Glutamatergic neuron (in vitro differentiated cells): ENCODE measurements around the gene GRIK3. TPM values are rescaled to one million over a fixed set of nuclear protein-coding genes. Genes with fewer than 3 reads are reported as not detected.

ENCODE experiments used
- DNase-seq: peaks from one replicate; pipeline ENCODE4 v3.0.0; 2022
- H3K27ac Mint-ChIP-seq: one replicate; pipeline ENCODE4 v1.8.0; 2020; ENCODE audit warnings: mild to moderate bottlenecking, mixed read lengths, inconsistent platforms; ENCODE audit not compliant: unreplicated experiment
- H3K27me3 Mint-ChIP-seq: one replicate; pipeline ENCODE4 v1.8.0; 2020; ENCODE audit warnings: mild to moderate bottlenecking, moderate library complexity, mixed read lengths, inconsistent platforms; ENCODE audit not compliant: unreplicated experiment
- H3K36me3 Mint-ChIP-seq: one replicate; pipeline ENCODE4 v1.8.0; 2020; ENCODE audit warnings: mild to moderate bottlenecking, mixed read lengths, inconsistent platforms; ENCODE audit not compliant: unreplicated experiment
- H3K4me1 Mint-ChIP-seq: one replicate; pipeline ENCODE4 v1.8.0; 2020; ENCODE audit warnings: mild to moderate bottlenecking, low read depth, mixed read lengths, inconsistent platforms; ENCODE audit not compliant: unreplicated experiment
- H3K4me3 Mint-ChIP-seq: one replicate; pipeline ENCODE4 v1.8.0; 2020; ENCODE audit warnings: mild to moderate bottlenecking, mixed read lengths, inconsistent platforms; ENCODE audit not compliant: unreplicated experiment
- H3K9me3 Mint-ChIP-seq: one replicate; pipeline ENCODE4 v1.8.0; 2020; ENCODE audit warnings: mild to moderate bottlenecking, moderate library complexity, mixed read lengths, inconsistent platforms; ENCODE audit not compliant: unreplicated experiment
- total RNA-seq: library from RNA; stranded (reverse); fragmentation: NEBNext Ultra II Directional; extraction: Animal tissue kit (Norgen Biotek cat#: 25700); gene quantifications from one replicate; pipeline ENCODE4 v1.2.1, GENCODE V29; 2021; ENCODE audit not compliant: unreplicated experiment
- TF ChIP-seq, protein P1 (sequence below): fragments of 200-600 bp; sonication (generic); IDR thresholded peaks from one replicate; pipeline ENCODE4 v1.5.0; 2021; ENCODE audit not compliant: partially characterized antibody, unreplicated experiment

GRIK3 gene
- total RNA-seq, 1 donor from 2014 or later: 60.1 TPM

DNA sequence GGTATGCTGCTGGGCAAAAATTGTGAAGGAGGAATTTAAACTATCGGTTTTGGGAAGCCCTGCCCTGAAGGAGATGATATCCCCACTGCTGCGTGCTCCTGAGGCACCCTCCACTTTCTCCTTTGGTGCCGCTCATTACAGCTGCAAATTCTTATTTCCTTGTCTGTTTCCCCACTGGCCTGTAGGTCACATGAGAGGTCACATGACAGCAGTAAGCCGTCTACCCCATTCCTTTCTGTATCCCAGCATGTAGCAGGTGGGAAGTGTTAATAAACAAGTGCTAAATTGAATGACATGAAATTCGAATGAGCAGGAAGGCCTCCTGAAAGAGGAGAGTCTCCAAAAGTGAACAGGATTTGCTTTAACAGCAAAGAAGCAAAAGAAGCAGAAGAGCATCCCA lies 58.7 kb downstream of the GRIK3 start:
- TF ChIP-seq, protein P1, sequence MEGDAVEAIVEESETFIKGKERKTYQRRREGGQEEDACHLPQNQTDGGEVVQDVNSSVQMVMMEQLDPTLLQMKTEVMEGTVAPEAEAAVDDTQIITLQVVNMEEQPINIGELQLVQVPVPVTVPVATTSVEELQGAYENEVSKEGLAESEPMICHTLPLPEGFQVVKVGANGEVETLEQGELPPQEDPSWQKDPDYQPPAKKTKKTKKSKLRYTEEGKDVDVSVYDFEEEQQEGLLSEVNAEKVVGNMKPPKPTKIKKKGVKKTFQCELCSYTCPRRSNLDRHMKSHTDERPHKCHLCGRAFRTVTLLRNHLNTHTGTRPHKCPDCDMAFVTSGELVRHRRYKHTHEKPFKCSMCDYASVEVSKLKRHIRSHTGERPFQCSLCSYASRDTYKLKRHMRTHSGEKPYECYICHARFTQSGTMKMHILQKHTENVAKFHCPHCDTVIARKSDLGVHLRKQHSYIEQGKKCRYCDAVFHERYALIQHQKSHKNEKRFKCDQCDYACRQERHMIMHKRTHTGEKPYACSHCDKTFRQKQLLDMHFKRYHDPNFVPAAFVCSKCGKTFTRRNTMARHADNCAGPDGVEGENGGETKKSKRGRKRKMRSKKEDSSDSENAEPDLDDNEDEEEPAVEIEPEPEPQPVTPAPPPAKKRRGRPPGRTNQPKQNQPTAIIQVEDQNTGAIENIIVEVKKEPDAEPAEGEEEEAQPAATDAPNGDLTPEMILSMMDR: no peak
- H3K9me3 Mint-ChIP-seq: peaks cover 2% of the 10 kb centered on the region
- peaks cover 9% of the 10 kb centered on the region for H3K36me3 Mint-ChIP-seq
- H3K27ac Mint-ChIP-seq: no peak overlapping the region
- H3K4me1 Mint-ChIP-seq: peaks cover 13% of the 10 kb centered on the region
- H3K4me3 Mint-ChIP-seq: no peak overlapping the region
- DNase-seq: no peak
- peaks cover 5% of the 10 kb centered on the region for H3K27me3 Mint-ChIP-seq

DNA sequence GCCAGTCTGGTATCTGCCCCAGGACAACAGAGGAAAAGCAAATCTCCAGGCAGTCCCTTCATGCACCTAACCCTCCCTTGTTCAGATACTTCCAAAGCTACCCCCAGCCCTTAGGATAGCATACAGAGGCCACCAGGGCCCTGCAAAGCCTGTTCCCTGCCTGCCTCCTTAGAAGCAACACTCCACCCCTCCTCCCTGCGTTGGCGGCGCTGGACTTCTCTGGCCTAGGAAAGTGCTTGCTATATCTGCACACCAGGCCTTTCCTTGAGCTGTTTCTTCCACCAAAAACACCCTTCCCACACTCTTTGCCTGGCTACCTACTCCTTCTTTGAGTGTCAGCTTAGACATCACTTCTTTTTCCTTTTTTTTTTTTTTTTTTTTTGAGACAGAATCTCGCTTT lies 61.3 kb downstream of the GRIK3 start:
- Mint-ChIP-seq H3K4me3 (no peak overlapping the region), H3K36me3 (peaks cover 9% of the 10 kb centered on the region), H3K4me1 (peaks cover 22% of the 10 kb centered on the region), H3K9me3 (peaks cover 4% of the 10 kb centered on the region), H3K27ac (no peak overlapping the region), H3K27me3 (peaks cover 12% of the 10 kb centered on the region)
- DNase-seq: no peak
- TF ChIP-seq, protein P1: no peak

DNA sequence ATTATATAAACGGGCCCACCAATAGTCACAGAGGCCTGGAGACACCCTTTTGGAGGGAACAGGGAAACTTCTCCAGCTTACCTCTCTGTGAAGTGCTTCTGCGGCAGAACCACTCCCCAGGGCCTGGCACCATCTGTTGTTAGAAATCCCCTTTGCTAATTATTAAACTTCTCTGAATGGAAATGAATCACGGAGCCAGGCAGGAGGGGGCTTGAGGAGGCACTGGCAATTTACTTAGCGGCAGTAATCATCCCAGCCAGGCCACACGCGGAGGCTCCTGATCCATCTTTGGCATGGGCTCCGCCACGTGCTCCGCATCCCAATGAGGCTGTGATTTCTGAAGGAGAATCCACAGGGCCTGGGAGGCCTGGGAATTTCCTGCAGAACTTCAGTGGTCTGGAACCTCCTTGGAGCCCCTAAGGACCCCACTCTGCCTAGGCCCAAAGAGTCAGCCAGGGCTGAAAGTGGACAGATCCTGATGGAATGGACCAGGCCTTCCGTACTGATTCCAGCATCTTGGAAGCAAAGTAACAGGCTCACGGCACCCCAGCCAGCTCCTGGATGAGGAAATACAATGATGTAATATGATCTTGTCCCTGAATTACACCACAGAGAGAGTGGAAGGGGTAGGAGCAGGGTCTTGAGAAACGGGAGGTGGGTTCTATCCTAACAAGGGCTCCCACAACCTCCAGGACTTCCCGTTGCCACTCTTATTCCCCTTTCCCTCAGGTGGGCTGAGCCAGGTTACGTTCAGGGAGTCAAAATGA lies 62.3 kb downstream of the GRIK3 start:
- TF ChIP-seq, protein P1: no peak
- H3K36me3 Mint-ChIP-seq: peaks cover 7% of the 10 kb centered on the region
- peaks cover 21% of the 10 kb centered on the region for H3K4me1 Mint-ChIP-seq
- H3K27ac Mint-ChIP-seq: no peak overlapping the region
- peak overlapping the region; percentile 15 for H3K4me3 Mint-ChIP-seq
- H3K27me3 Mint-ChIP-seq: peaks cover 10% of the 10 kb centered on the region
- H3K9me3 Mint-ChIP-seq: peaks cover 4% of the 10 kb centered on the region
- DNase-seq: no peak

DNA sequence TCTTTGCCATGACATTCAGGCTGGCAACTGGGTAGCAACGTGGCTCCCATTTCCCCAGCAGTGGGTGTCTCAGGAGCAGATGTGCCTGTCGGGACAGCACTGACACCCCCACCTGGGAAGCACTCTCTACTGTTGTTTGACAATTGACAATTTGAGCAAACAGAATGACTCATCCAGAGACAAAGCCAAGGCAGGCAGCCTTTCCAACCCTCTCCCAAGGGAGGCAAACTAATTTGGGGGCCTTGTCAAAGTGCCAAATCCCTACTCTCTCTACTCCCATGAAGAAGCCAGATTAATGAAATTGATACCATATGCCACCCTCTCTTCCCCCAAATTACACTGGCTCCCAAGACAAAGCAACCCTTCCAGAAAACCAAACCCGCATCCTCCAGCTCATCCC lies 65.6 kb downstream of the GRIK3 start:
- Mint-ChIP-seq H3K36me3 (peaks cover 7% of the 10 kb centered on the region), H3K27me3 (peaks cover 17% of the 10 kb centered on the region), H3K4me1 (peaks cover 33% of the 10 kb centered on the region), H3K9me3 (peaks cover 6% of the 10 kb centered on the region), H3K4me3 (no peak overlapping the region), H3K27ac (peak overlapping the region; percentile 13)
- TF ChIP-seq, protein P1: no peak
- no peak for DNase-seq

DNA sequence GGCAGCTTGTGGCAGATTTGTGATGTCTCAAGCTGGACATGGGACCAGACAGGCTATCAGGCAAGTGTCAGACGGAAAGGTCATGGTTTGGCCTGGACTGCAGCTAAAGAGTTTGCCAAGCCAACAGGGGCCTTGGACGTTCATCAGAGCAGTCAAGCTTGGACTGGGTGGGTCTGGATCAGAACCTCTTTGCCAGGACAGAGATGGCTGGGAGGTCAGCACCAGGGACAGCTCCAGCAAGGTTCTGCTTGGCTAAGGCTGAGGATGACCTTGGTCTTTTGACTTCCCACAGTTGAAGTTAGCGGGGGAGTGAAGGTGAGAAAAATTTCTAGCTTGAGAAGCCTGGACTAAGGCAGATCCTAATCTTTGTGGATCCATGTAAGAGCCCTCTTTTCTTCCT lies 68.1 kb downstream of the GRIK3 start:
- peaks cover 34% of the 10 kb centered on the region for H3K4me1 Mint-ChIP-seq
- TF ChIP-seq, protein P1: no peak
- H3K4me3 Mint-ChIP-seq: no peak overlapping the region
- no peak overlapping the region for H3K27ac Mint-ChIP-seq
- H3K9me3 Mint-ChIP-seq: peaks cover 10% of the 10 kb centered on the region
- DNase-seq: no peak
- peaks cover 7% of the 10 kb centered on the region for H3K36me3 Mint-ChIP-seq
- H3K27me3 Mint-ChIP-seq: peaks cover 24% of the 10 kb centered on the region
